Activated T-cell treated with anti-CD3 and anti-CD28 coated beads, Interleukin-2, amount 50 U/mL, for 72 hours (primary cell): Measurements from ENCODE around the gene CASK. TPM values are rescaled to one million over a fixed set of nuclear protein-coding genes. Genes with fewer than 3 reads are reported as not detected.
A peak's percentile ranks its signal among the peaks of the same experiment; 100 is the strongest.

Source experiments
- ATAC-seq, 2 donors: fragments of 150-1000 bp; cut with Tn5 transposase; replicated peaks in 1 of 2; 2 replicates each; pipeline ENCODE4 v1.10.0; 2021; ENCODE audit warnings: moderate library complexity in 2 of 2, mild to moderate bottlenecking in 1 of 2
- DNase-seq, 2 donors: peaks; one replicate each; pipeline ENCODE4 v3.0.0; 2021 to 2022; ENCODE audit warnings: mixed read lengths in 1 of 2
- H3K27ac Mint-ChIP-seq: one replicate; pipeline ENCODE4 v1.8.0; 2022; ENCODE audit warnings: mild to moderate bottlenecking, moderate library complexity, mixed read lengths
- H3K27me3 Mint-ChIP-seq: one replicate; pipeline ENCODE4 v1.8.0; 2022; ENCODE audit warnings: low read depth, mixed read lengths
- H3K36me3 Mint-ChIP-seq, 2 donors: one replicate each; pipeline ENCODE4 v1.8.0; 2022; ENCODE audit warnings: mixed read lengths in 2 of 2, mild to moderate bottlenecking in 1 of 2; ENCODE audit not compliant: insufficient read depth in 2 of 2
- H3K4me1 Mint-ChIP-seq: one replicate; pipeline ENCODE4 v1.8.0; 2022; ENCODE audit warnings: low read depth, mixed read lengths
- H3K4me3 Mint-ChIP-seq, 2 donors: one replicate each; pipeline ENCODE4 v1.8.0; 2022; ENCODE audit warnings: mild to moderate bottlenecking in 2 of 2, mixed read lengths in 2 of 2, moderate library complexity in 2 of 2
- H3K9me3 Mint-ChIP-seq, 2 donors: one replicate each; pipeline ENCODE4 v1.8.0; 2022; ENCODE audit warnings: mixed read lengths in 2 of 2
- total RNA-seq, 2 donors: library from RNA; stranded (reverse); gene quantifications; one replicate each; pipeline ENCODE4 v1.2.3, GENCODE V29; 2022

The CASK gene
- total RNA-seq, 2 donors from 2014 or later = 24.0 to 36.3 TPM

- Mint-ChIP-seq H3K36me3 (peaks cover 0 to 2% of the 10 kb centered on the region in 2 donors), H3K27me3 (peaks cover 5% of the 10 kb centered on the region)
- DNase-seq = no peak
These were observed 381.2 kb downstream of the CASK start for GRCh38 chrX:41542135-41542534.

DNA sequence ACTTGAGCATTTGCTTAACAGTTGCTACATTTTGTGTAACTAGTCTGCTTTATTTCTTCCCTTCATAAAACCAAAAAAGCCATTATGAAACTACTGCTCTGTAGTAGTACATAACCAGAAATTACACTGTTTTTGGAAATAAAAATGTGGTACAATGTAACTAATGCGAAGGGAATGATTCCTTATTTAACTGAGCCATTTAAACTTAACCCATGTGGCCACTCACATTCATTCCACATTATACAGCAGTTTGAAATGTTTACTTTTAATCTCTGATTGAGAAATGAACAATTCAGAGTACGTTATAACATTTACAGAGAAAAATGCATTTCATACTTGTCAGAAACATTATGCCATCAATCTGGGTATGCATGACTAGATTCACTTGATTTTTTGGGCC, 382.0 kb downstream of the CASK start:
- Mint-ChIP-seq H3K4me1 (no peaks in the 10 kb centered on the region), H3K36me3 (peaks cover 0 to 2% of the 10 kb centered on the region in 2 donors), H3K4me3 (no peak overlapping the region), H3K9me3 (no peaks in the 10 kb centered on the region), H3K27ac (no peak overlapping the region), H3K27me3 (peaks cover 5% of the 10 kb centered on the region)
- no peak for DNase-seq
- no peak for ATAC-seq

More at GRCh38 chrX:41542135-41542534, 381.2 kb downstream of the CASK start:
- Mint-ChIP-seq H3K9me3 (no peaks in the 10 kb centered on the region), H3K4me1 (no peaks in the 10 kb centered on the region), H3K4me3 (no peak overlapping the region), H3K27ac (no peak overlapping the region)
- no peak for ATAC-seq

GRCh38 chrX:41538707-41539106, 384.6 kb downstream of the CASK start:
- Mint-ChIP-seq H3K36me3 (no peaks in the 10 kb centered on the region), H3K27me3 (peaks cover 5% of the 10 kb centered on the region), H3K4me3 (no peak overlapping the region), H3K4me1 (no peaks in the 10 kb centered on the region), H3K27ac (no peak overlapping the region), H3K9me3 (no peaks in the 10 kb centered on the region)
- DNase-seq = no peak
- no peak for ATAC-seq

DNA sequence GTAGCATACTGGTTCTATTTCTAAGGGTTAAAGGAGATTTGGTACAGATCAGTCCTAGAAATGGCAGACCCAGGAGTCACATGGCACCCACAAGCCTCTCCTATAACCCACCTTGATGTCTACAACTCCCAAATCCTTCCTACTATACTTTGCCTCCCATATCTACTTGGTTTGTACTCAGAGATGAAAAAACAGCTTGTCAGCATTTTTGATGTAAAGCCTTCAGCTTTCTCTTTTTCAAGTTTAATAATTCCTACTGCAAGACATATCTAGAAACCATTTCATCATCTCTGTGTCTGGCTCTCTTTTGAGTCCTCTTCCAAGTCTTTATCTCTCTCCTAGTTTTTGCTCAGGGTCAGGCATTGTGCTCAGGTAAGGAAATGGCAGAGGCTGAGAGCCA, 393.3 kb downstream of the CASK start:
- ATAC-seq (no peak), DNase-seq (no peak)
- peak overlapping the region; percentile 14 for H3K27ac Mint-ChIP-seq
- H3K36me3 Mint-ChIP-seq = peaks cover 0 to 2% of the 10 kb centered on the region in 2 donors
- H3K4me3 Mint-ChIP-seq = no peak overlapping the region
- peaks cover 15% of the 10 kb centered on the region for H3K27me3 Mint-ChIP-seq
- no peaks in the 10 kb centered on the region for H3K9me3 Mint-ChIP-seq
- peaks cover 19% of the 10 kb centered on the region for H3K4me1 Mint-ChIP-seq

DNA sequence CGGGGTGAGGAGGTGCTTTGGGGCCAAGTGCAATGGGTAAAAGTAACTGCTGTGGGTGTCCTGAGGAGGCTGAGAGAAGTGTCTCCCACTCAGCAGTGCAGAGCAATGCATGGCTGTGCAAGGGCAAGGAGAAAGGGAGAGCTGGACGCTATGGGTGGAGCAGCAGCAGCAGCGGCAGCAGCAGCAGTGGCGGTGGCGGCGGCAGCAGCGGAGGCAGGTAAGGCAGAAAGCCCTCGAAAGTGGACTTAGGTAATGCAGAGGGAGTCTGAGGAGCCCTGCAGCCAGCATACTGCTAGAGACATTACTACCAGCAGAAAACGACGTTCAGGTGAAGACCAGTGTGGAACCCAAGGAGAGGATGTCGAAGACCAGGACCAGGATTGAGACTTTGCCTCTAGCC, 394.1 kb downstream of the CASK start:
- peaks cover 19% of the 10 kb centered on the region for H3K4me1 Mint-ChIP-seq
- no peak overlapping the region for H3K27ac Mint-ChIP-seq
- ATAC-seq = no peak
- H3K36me3 Mint-ChIP-seq = peaks cover 0 to 2% of the 10 kb centered on the region in 2 donors
- peaks cover 15% of the 10 kb centered on the region for H3K27me3 Mint-ChIP-seq
- DNase-seq = no peak
- no peaks in the 10 kb centered on the region for H3K9me3 Mint-ChIP-seq
- H3K4me3 Mint-ChIP-seq = no peak overlapping the region

DNA sequence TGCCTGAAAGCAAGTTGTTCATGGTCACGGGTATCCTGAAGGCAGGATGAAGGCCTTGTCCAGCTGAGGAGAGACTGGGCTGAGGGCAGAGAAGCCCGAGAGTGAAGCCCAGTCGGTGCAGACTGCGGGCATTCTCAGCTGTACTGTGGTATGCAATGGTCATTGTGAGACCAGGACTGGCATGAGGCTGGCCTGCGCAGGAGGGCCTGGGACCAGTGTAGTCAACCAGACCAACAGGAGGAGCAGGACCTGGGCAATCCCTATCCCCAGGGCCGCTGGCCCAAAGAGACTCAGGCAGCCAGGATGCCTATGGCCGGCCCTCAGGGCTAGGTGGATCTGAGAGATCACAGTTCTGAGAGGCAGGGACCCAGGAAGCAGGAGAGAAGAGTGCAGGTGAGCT, 394.6 kb downstream of the CASK start:
- Mint-ChIP-seq H3K9me3 (no peaks in the 10 kb centered on the region), H3K27ac (no peak overlapping the region), H3K36me3 (peaks cover 0 to 2% of the 10 kb centered on the region in 2 donors), H3K4me1 (peaks cover 19% of the 10 kb centered on the region), H3K4me3 (no peak overlapping the region), H3K27me3 (peaks cover 15% of the 10 kb centered on the region)
- ATAC-seq = no peak
- no peak for DNase-seq

DNA sequence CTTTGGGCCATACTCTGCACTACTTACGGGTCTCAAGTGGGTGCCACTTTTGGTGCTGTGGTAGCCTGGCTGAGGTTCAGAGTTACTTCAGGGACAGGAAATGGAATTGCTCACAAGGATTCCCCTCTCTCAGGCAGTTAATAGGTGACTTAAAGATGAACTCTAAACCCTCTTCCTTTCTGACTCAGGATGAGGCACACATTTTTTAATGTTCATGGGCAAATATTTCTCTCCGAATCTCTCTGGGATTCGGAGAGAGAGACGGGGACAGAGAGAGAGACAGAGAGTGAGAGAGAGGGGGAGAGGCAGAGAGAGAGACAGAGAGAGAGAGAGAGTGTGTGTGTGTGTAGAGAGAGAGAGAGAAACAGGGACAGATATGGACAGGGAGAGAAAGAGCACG, 396.4 kb downstream of the CASK start:
- Mint-ChIP-seq H3K4me1 (peaks cover 19% of the 10 kb centered on the region), H3K9me3 (no peaks in the 10 kb centered on the region), H3K27me3 (peaks cover 23% of the 10 kb centered on the region), H3K27ac (peak overlapping the region; percentile 94), H3K4me3 (peak overlapping the region; percentile 4 to 58), H3K36me3 (peaks cover 0 to 2% of the 10 kb centered on the region in 2 donors)
- peak; percentile 75 to 81 for ATAC-seq
- peak in 1 of 2 donors; percentile 19 for DNase-seq

DNA sequence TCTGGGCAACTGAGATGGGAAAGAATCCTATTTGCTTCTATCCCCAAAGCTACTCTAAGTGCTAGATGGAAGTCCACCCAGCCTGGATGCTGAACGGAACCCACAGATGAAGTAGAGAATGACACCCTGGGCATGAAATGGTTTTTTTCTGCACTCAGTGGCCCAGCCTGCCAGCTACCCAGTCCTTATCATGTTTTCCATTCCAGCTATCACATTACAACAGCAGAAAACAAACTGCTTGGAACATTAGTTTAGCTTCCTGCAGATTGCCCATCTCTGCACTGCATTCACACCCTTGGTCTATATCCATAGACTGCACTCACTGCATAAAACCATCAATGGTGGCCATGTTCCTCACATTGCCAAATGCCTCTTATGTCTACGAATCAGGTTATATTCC, 397.1 kb downstream of the CASK start:
- H3K4me1 Mint-ChIP-seq = peaks cover 19% of the 10 kb centered on the region
- no peak for ATAC-seq
- peak overlapping the region in 1 of 2 donors; percentile 58 for H3K4me3 Mint-ChIP-seq

GRCh38 chrX:41522671-41523070, 400.7 kb downstream of the CASK start:
- DNase-seq (no peak), ATAC-seq (no peak)
- Mint-ChIP-seq H3K27ac (peak overlapping the region; percentile 43), H3K4me3 (no peak overlapping the region), H3K4me1 (peaks cover 29% of the 10 kb centered on the region), H3K9me3 (no peaks in the 10 kb centered on the region), H3K36me3 (peaks cover 0 to 2% of the 10 kb centered on the region in 2 donors), H3K27me3 (peaks cover 32% of the 10 kb centered on the region)

More for the DNA sequence above, 397.1 kb downstream of the CASK start:
- no peak for DNase-seq
- H3K27ac Mint-ChIP-seq = peak overlapping the region; percentile 94
- H3K27me3 Mint-ChIP-seq = peaks cover 23% of the 10 kb centered on the region
- H3K36me3 Mint-ChIP-seq = peaks cover 0 to 2% of the 10 kb centered on the region in 2 donors
- no peaks in the 10 kb centered on the region for H3K9me3 Mint-ChIP-seq

GRCh38 chrX:41522081-41522480, 401.3 kb downstream of the CASK start:
- Mint-ChIP-seq H3K36me3 (peaks cover 0 to 2% of the 10 kb centered on the region in 2 donors), H3K4me3 (no peak overlapping the region), H3K4me1 (peaks cover 32% of the 10 kb centered on the region), H3K27me3 (peaks cover 38% of the 10 kb centered on the region), H3K9me3 (no peaks in the 10 kb centered on the region), H3K27ac (no peak overlapping the region)
- ATAC-seq (no peak), DNase-seq (no peak)

DNA sequence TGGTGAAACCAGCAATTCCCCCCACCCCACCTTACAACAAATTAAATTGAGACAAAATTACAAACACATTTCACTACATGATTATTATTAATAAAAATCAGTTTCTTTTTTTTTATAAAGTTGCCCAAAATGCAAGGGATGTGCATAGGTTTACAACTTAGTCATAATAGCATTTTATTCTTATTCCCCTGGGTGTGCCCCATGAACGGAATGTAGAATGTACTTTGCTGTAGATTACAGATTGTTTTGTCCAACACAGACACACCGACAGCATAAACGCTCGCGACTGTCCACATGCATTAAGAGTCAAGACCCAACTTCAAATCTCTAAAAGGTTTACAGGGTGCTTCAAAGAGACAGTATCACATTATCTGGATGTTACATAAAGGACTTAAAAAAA, 403.9 kb downstream of the CASK start:
- H3K36me3 Mint-ChIP-seq = peaks cover 0 to 2% of the 10 kb centered on the region in 2 donors
- no peak overlapping the region for H3K4me3 Mint-ChIP-seq
- no peak for ATAC-seq
- no peak for DNase-seq
- no peaks in the 10 kb centered on the region for H3K9me3 Mint-ChIP-seq
- peaks cover 31% of the 10 kb centered on the region for H3K4me1 Mint-ChIP-seq
- peaks cover 43% of the 10 kb centered on the region for H3K27me3 Mint-ChIP-seq
- no peak overlapping the region for H3K27ac Mint-ChIP-seq

GRCh38 chrX:41518841-41519220, 404.5 kb downstream of the CASK start:
- H3K4me1 Mint-ChIP-seq = peaks cover 37% of the 10 kb centered on the region
- peaks cover 0 to 2% of the 10 kb centered on the region in 2 donors for H3K36me3 Mint-ChIP-seq
- DNase-seq (no peak), ATAC-seq (no peak)
- H3K9me3 Mint-ChIP-seq = no peaks in the 10 kb centered on the region
- peak overlapping the region; percentile 63 for H3K27ac Mint-ChIP-seq
- peak overlapping the region; percentile 42 to 64 for H3K4me3 Mint-ChIP-seq
- peaks cover 48% of the 10 kb centered on the region for H3K27me3 Mint-ChIP-seq

DNA sequence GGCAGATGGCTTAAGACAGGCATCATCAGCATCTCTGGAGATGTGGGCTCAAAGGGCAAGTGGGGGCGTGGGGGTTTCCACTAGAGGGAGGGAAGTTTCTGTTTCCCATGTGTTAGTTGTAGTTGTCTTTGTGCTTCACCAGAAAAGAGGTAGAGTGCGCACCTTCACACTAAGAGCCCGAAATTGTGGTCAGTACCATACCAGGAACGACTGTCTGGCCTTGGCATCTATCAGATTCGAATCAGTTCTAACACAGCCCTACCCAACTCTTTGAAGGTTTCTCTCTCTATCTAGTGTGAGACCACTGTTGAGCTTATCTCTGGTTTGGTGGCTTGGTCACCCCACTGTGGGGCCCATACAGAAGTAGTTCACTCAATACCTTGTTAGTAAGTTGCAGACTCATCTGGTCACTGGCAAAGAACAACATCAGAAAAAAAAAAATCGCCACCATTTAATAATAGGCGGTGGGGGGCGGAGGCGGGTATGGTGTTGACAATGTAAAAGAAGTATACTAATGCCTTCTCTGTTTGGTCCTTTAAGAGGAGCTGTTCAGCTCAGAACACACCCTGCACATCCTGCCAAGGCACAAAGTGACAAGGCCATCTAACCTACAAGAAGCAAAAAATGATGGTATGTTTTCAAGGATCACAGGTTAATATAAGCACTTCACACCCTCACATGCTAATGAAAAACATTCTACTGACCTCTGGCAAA, 405.1 kb downstream of the CASK start:
- peak; percentile 91 to 93 for ATAC-seq
- peaks cover 38% of the 10 kb centered on the region for H3K4me1 Mint-ChIP-seq
- peaks cover 50% of the 10 kb centered on the region for H3K27me3 Mint-ChIP-seq
- H3K4me3 Mint-ChIP-seq = peak overlapping the region; percentile 42 to 64
- H3K27ac Mint-ChIP-seq = peak overlapping the region; percentile 72
- no peaks in the 10 kb centered on the region for H3K9me3 Mint-ChIP-seq
- peaks cover 0 to 2% of the 10 kb centered on the region in 2 donors for H3K36me3 Mint-ChIP-seq
- peak; percentile 51 to 65 for DNase-seq
